Right kidney (tissue), 1 donor: ENCODE results near the gene YAF2.
"Not testable (repeated sequence)": the region's sequence is repeated elsewhere in the genome, so short reads cannot be mapped to it uniquely, and the experiment has no call there.

Source experiments
- DNase-seq: peaks from one replicate; pipeline ENCODE4 v3.0.0-alpha.2; 2016

Gene YAF2

DNA sequence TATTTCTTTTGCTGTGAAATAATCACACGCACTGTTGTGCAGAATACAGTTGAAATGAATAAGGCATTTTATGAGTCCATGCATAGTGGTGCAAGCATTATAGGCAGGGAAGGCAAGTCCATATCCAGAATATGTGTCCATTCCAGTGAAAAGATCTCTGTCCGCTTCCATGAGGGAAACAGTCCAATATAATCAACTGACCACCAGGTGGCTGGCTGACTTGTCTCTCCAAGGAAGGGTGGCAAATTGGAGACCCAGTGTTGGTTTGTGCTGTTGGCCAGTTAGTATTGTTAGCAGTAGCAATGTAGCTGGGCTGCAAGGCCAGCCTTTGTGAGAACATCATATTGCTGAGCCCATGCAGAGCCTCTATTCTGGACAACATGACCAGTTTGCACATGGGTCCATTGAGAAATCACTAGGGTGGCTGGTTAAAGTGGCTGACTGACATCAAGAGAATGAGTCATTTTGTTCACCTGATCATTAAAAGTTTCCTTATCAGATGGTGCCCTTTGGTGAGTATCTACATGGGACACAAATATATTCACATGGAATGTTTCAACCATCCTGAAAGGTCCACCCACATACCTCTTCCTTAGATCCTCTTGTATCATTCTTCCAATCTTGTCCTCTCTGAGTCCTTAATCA, 17.3 kb upstream of the YAF2 start:
- no peak for DNase-seq

DNA sequence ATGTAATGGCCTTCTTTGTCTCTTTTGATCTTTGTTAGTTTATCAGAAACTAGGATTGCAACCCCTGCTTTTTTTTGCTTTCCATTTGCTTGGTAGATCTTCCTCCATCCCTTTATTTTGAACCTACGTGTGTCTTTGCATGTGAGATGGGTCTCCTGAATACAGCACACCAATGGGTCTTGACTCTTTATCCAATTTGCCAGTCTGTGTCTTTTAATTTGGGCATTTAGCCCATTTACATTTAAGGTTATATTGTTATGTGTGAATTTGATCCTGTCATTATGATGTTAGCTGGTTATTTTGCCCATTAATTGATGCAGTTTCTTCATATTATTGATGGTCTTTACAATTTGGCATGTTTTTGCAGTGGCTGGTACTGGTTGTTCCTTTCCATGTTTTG, 14.6 kb upstream of the YAF2 start:
- DNase-seq, result not testable (repeated sequence)

GRCh38 chr12:42249033-42249432, 11.0 kb upstream of the YAF2 start:
- not testable (repeated sequence) for DNase-seq

DNA sequence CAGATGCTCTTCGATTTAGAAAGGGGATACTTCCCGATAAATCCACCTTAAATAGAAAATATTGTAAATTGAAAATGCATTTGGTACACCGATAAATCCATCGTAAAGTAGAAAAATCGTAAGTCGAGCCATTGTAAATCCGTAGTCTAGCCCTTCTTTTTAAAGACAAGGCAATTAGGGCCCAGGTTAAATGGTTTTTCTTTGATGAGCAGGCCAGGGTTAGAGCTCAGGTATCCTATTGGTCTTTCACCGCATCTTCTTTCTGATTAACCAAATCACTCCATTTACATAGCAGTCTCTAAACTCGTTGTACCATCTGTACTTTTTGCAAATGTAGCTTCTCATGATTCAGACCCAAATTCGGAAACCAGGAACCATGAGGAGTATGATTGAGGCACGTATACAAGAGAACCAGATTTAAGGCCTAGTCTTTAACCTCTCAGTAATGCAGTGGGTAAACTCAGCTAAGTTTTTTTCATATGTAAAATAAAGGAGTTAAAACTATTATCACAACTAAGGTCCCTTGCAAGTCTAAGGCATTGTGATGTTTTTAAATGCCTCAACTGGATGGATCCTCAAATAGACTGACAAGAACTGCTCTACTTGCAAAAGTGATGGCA, 2.2 kb upstream of the YAF2 start:
- no peak for DNase-seq

GRCh38 chr12:42237853-42238239, 202 bp downstream of the YAF2 start:
- DNase-seq, result peak; percentile 76

- peak; percentile 82 for DNase-seq
Observed at GRCh38 chr12:42237052-42237852, 796 bp downstream of the YAF2 start.

DNA sequence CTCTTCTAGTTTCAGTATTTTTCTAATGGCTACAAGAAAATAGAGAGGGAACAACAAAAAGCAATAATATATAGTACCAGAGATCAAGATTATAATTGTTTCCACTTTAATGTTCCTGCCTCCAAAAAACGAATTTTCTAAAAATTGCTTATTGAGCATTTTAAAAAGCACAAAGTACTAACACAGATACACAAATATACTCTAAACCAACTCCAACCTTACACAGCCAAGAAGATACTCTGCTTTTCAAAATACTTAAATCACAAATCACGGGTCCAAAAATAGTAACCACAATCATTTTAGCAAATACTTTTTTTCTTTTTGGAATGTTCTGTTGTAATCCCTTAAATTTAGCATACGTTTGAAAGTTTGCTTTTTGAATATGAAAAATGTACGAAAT, 2.0 kb downstream of the YAF2 start:
- DNase-seq, result no peak

DNA sequence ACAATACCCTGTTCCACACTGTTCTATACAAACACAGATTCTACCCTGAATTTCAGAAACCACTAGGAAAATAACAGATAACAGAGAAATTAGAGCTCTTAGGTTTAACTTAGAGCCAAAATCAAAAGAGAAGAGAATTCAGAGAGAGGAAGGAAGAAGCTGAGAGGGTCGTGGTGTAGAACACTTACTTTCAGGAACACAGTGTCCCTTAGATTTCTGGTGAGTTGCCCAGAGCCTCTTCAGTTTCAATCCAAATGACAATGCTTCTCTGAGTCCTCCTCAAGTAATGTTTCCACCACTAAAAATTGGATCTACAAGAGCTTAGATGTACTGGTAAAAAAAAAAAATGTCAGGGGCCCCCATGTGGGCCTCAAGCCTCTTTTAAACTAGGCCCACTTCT, 2.6 kb downstream of the YAF2 start:
- DNase-seq, result no peak

GRCh38 chr12:42234970-42235369, 3.1 kb downstream of the YAF2 start:
- DNase-seq, result no peak

GRCh38 chr12:42227525-42227924, 10.5 kb downstream of the YAF2 start:
- DNase-seq, result not testable (repeated sequence)

DNA sequence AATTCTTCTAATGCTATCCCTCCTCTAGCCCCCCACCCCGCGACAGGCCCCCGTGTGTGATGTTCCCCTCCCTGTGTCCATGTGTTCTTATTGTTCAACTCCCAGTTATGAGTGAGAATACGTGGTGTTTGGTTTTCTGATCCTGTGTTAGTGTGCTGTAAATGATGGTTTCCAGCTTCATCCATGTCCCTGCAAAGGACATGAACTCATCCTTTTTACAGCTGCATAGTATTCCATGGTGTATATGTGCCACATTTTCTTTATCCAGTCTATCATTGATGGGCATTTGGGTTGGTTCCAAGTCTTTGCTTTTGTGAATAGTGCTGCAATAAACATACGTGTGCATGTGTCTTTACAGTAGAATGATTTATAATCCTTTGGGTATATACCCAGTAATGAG, 13.5 kb downstream of the YAF2 start:
- DNase-seq, result not testable (repeated sequence)

- no peak for DNase-seq
Observed at GRCh38 chr12:42222724-42223123, 15.3 kb downstream of the YAF2 start.

DNA sequence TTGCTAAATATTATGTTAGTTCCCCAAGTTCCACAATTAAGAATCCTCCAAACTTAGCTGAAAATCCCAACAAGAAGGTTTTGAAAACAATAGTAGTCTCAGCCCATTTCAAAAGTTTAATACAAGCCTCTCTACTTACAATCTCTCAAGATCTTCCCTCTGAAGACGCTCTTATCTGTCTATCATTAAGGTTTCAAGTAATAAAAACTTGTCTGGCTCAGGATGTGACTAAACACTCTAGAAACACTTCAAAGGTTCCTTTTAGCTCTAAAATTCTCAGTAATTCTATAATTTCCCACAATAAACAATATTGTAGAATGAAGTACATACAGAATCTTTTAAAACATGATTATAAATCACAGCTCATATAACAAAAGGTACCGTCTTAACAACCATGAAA, 16.3 kb downstream of the YAF2 start:
- DNase-seq, result no peak

GRCh38 chr12:42217656-42218055, 20.4 kb downstream of the YAF2 start:
- no peak for DNase-seq

GRCh38 chr12:42216737-42217136, 21.3 kb downstream of the YAF2 start:
- no peak for DNase-seq

GRCh38 chr12:42215759-42216158, 22.3 kb downstream of the YAF2 start:
- DNase-seq, result not testable (repeated sequence)

DNA sequence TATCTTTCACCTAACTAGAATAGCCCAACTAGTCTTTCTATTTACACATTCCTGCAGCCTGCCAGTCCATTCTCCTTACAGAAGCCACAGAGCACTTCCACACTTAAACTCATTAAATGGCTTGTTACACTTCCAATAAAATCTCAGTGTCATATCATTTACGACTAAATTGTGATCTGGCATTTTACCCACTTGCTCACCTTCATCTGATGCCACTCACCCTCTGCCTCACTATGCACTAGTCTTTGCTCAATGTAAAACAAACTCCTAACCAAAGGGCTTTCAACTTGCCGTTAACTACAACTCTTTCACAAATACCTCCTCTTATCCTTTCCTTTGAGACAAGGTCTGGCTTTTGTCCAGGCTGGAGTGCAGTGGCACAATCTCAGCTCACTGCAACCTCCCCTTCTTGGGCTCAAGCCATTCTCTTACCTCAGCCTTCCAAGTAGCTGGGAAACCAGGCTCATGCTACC, 24.1 kb downstream of the YAF2 start:
- DNase-seq, result no peak

DNA sequence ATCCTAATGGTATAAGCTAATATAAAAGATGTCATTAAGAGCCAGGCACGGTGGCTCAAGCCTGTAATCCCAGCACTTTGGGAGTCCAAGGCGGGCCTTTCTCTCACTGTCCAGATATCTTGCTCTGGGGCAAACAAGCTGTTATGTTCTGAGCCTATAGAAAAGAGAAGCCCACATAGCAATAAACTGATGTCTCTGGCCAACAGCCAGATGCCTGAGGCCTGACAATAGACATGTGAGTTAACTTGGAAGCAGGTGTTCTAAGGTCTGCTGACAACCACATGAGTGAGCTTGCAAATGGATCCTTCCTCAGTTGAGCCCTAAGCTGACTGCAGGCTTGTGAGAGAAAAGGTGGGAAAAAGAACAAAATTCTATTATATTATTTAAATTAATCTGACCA, 25.0 kb downstream of the YAF2 start:
- no peak for DNase-seq

GRCh38 chr12:42208574-42208973, 29.5 kb downstream of the YAF2 start:
- no peak for DNase-seq

DNA sequence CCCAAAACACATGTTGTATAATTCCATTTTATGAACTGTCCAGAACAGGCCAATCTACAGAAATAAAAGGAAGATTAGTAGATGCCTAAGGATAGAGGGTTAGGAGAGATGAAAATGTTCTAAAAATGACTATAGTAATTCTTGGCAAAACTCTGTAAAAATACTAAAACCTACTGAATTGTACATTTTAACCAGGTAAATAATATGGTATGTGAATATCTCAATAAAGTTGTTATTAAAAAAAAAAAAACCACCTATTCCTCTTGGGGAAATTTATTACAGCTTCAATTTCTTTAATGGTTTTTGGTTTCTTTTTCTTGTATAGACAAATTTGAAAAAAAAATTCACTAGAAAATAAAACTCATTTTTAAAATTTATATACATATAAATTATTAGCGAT, 33.2 kb downstream of the YAF2 start:
- no peak for DNase-seq

GRCh38 chr12:42204362-42204761, 33.7 kb downstream of the YAF2 start:
- no peak for DNase-seq

GRCh38 chr12:42201063-42201462, 37.0 kb downstream of the YAF2 start:
- DNase-seq, result no peak

DNA sequence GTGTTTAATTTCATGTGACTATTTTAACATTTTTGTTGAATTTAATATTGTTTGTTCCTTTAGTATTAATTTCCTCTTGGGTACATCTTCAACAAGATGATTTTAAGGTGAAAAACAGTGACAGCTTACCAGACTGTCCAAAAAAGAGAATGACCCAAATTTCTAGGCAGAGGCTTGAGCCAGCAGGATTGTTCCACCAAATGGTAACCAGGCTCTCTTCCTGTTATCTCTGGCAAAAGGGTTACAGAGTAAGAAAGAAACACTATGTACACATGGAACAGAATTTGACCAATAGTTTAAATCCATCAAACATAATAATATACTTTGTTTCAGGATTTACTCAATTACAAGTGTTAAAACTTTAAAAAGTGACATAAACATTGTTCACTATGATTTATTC, 39.0 kb downstream of the YAF2 start:
- DNase-seq, result no peak
